SK-N-MC (cell line): ENCODE results near the gene PIGBOS1.

Experiments used
- DNase-seq: peaks from one replicate; pipeline ENCODE4 v3.0.0-alpha.2; 2011; ENCODE audit warnings: low read depth, low spot score
- H3K27ac ChIP-seq: fragments of 200-600 bp; sonication (generic); 2 replicates; pipeline ENCODE4 v1.5.1; 2016; ENCODE audit warnings: mixed run types
- H3K36me3 ChIP-seq: fragments of 200-600 bp; sonication (generic); 2 replicates; pipeline ENCODE4 v1.6.1; 2017; ENCODE audit warnings: antibody characterized with exemption, low read length, mixed read lengths; ENCODE audit not compliant: insufficient read depth
- H3K4me3 ChIP-seq: fragments of 200-600 bp; sonication (generic); 2 replicates; pipeline ENCODE4 v1.5.1; 2016
- H3K9ac ChIP-seq: fragments of 200-600 bp; sonication (generic); 2 replicates; pipeline ENCODE4 v1.8.0; 2017; ENCODE audit warnings: mixed run types, mixed read lengths; ENCODE audit not compliant: insufficient read length
- H3K9me3 ChIP-seq: fragments of 200-600 bp; sonication (generic); 2 replicates; pipeline ENCODE4 v1.6.1; 2017; ENCODE audit warnings: low read depth, mild to moderate bottlenecking, antibody characterized with exemption, low read length, moderate library complexity, mixed read lengths
- EZH2 ChIP-seq: fragments of 200-600 bp; sonication (generic); IDR thresholded peaks from one replicate; pipeline ENCODE4 v1.6.1; 2017; ENCODE audit warnings: antibody characterized with exemption
- FOXP2 ChIP-seq: optimal IDR thresholded peaks from 2 replicates; pipeline ENCODE3; 2011; ENCODE audit warnings: mild to moderate bottlenecking, moderate library complexity; ENCODE audit not compliant: insufficient read depth; ENCODE audit errors: extremely low read length, control extremely low read depth
- POLR2AphosphoS5 ChIP-seq: IDR thresholded peaks from 2 replicates; pipeline ENCODE4 v1.6.1; 2012; ENCODE audit warnings: mild to moderate bottlenecking, low read depth, low read length, borderline replicate concordance

The PIGBOS1 gene

GRCh38 chr15:55353025-55353424, 34.1 kb upstream of the PIGBOS1 start:
- no peak overlapping the region for H3K27ac ChIP-seq
- no peak overlapping the region for H3K9ac ChIP-seq
- no peaks in the 10 kb centered on the region for H3K9me3 ChIP-seq
- no peaks in the 10 kb centered on the region for H3K36me3 ChIP-seq
- no peak overlapping the region for H3K4me3 ChIP-seq
- TF ChIP-seq FOXP2, result no peak
- TF ChIP-seq EZH2, result no peak
- no peak for TF ChIP-seq POLR2AphosphoS5
- no peak for DNase-seq

GRCh38 chr15:55349282-55349681, 30.4 kb upstream of the PIGBOS1 start:
- H3K4me3 ChIP-seq, result no peak overlapping the region
- no peak for DNase-seq
- H3K27ac ChIP-seq, result no peak overlapping the region
- H3K36me3 ChIP-seq, result no peaks in the 10 kb centered on the region
- TF ChIP-seq EZH2 (no peak), POLR2AphosphoS5 (no peak), FOXP2 (no peak)
- H3K9me3 ChIP-seq, result no peaks in the 10 kb centered on the region
- H3K9ac ChIP-seq, result no peak overlapping the region

- Histone ChIP-seq H3K27ac (no peak overlapping the region), H3K4me3 (no peak overlapping the region), H3K9ac (no peak overlapping the region), H3K36me3 (no peaks in the 10 kb centered on the region), H3K9me3 (no peaks in the 10 kb centered on the region)
- no peak for DNase-seq
- no peak for TF ChIP-seq EZH2
- TF ChIP-seq FOXP2, result no peak
- no peak for TF ChIP-seq POLR2AphosphoS5
These were observed 29.4 kb upstream of the PIGBOS1 start for GRCh38 chr15:55348281-55348778.

GRCh38 chr15:55344206-55344605, 25.3 kb upstream of the PIGBOS1 start:
- peak overlapping the region; percentile 22; the same call in 1 of the 2 replicates for H3K4me3 ChIP-seq
- no peak overlapping the region for H3K9ac ChIP-seq
- DNase-seq, result no peak
- no peaks in the 10 kb centered on the region for H3K36me3 ChIP-seq
- no peaks in the 10 kb centered on the region for H3K9me3 ChIP-seq
- TF ChIP-seq POLR2AphosphoS5, result no peak
- TF ChIP-seq FOXP2, result no peak
- no peak for TF ChIP-seq EZH2
- H3K27ac ChIP-seq, result 0 out of 2 replicates have a peak overlapping the region, but pooled peaks have one; percentile 25

- H3K9ac ChIP-seq, result no peak overlapping the region
- H3K9me3 ChIP-seq, result no peaks in the 10 kb centered on the region
- no peak for TF ChIP-seq FOXP2
- TF ChIP-seq POLR2AphosphoS5, result peak; percentile 44; the same call in 1 of the 2 replicates
- no peaks in the 10 kb centered on the region for H3K36me3 ChIP-seq
- DNase-seq, result peak; percentile 76
- H3K4me3 ChIP-seq, result peak overlapping the region; percentile 0; the same call in 1 of the 2 replicates
- H3K27ac ChIP-seq, result no peak overlapping the region
These were observed 24.2 kb upstream of the PIGBOS1 start for GRCh38 chr15:55343168-55343567.

GRCh38 chr15:55337160-55337559, 18.2 kb upstream of the PIGBOS1 start:
- Histone ChIP-seq H3K4me3 (no peak overlapping the region), H3K9me3 (no peaks in the 10 kb centered on the region), H3K9ac (no peak overlapping the region), H3K36me3 (no peaks in the 10 kb centered on the region), H3K27ac (no peak overlapping the region)
- DNase-seq, result no peak
- TF ChIP-seq FOXP2, result no peak
- no peak for TF ChIP-seq POLR2AphosphoS5
- no peak for TF ChIP-seq EZH2

- no peak for DNase-seq
- H3K4me3 ChIP-seq, result no peak overlapping the region
- H3K27ac ChIP-seq, result no peak overlapping the region
- H3K36me3 ChIP-seq, result no peaks in the 10 kb centered on the region
- H3K9me3 ChIP-seq, result no peaks in the 10 kb centered on the region
- no peak overlapping the region for H3K9ac ChIP-seq
- TF ChIP-seq POLR2AphosphoS5 (no peak), EZH2 (no peak), FOXP2 (no peak)
These were observed 16.1 kb upstream of the PIGBOS1 start for GRCh38 chr15:55334997-55335396.

- DNase-seq, result no peak
- Histone ChIP-seq H3K36me3 (no peaks in the 10 kb centered on the region), H3K9me3 (no peaks in the 10 kb centered on the region), H3K4me3 (no peak overlapping the region), H3K27ac (no peak overlapping the region), H3K9ac (no peak overlapping the region)
- TF ChIP-seq POLR2AphosphoS5 (no peak), FOXP2 (no peak), EZH2 (no peak)
These were observed 15.4 kb upstream of the PIGBOS1 start for GRCh38 chr15:55334371-55334770.

GRCh38 chr15:55327387-55327786, 8.5 kb upstream of the PIGBOS1 start:
- Histone ChIP-seq H3K36me3 (no peaks in the 10 kb centered on the region), H3K4me3 (no peak overlapping the region), H3K9me3 (no peaks in the 10 kb centered on the region), H3K9ac (no peak overlapping the region), H3K27ac (no peak overlapping the region)
- TF ChIP-seq POLR2AphosphoS5, result no peak
- no peak for TF ChIP-seq FOXP2
- no peak for TF ChIP-seq EZH2
- no peak for DNase-seq
